ENCODE measurements around the gene FICD.

DNA sequence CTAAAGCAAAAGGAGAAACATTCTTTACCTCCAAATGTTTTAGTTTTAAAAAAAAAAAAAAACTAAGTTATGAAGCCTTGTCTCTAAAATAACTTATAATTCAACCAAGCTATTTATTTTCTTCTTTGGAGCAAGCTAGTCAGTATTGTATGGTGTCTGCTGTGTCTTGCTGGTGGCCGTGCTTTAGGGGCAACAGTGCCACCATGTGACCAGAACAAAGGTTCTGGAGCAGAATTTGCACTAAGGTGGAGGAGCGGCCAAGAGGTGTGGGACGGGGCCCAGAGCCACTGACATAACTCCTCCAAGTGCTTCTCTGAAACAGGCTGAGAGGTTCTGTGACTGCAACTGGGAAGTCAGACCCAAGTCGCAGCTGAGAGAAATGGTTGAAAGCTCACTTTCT, 4.5 kb downstream of the FICD start:
- no peak for TF ChIP-seq CTCF (IDR thresholded peaks at IDR 0.05)
- TF ChIP-seq POLR2A (IDR thresholded peaks at IDR 0.05; ENCODE audit: low read depth), result no peak
- TF ChIP-seq EP300 (IDR thresholded peaks at IDR 0.05), result no peak
- no peak for TF ChIP-seq POLR2AphosphoS5 (IDR thresholded peaks at IDR 0.05)

Data from esophagus muscularis mucosa (tissue), 4 donors.